GM12878 (cell line): ENCODE results near the gene PPP1CA. TPM values are rescaled to one million over a fixed set of nuclear protein-coding genes. Genes with fewer than 3 reads are reported as not detected.

Source experiments
- ATAC-seq: fragments of 200-7000 bp; cut with Tn5 transposase; 3 replicates; pipeline ENCODE4 v1.9.1; 2020; ENCODE audit warnings: mild to moderate bottlenecking, moderate library complexity
- BruUV-seq: library from RNA; stranded (reverse); fragments of 400-500 nt; replicated peaks from 2 replicates; lab custom pipeline; 2021; lab: Mats Ljungman, UMichigan
- CTCF ChIA-PET: fragments of 300-600 bp; sonication (Branson Sonifier 250); formaldehyde crosslinking; extraction: SDS; loops from one replicate; lab custom pipeline; 2021; ENCODE audit warnings: inconsistent platforms; lab: Yijun Ruan, JAX
- POLR2A ChIA-PET: fragments of 350-600 bp; formaldehyde crosslinking; extraction: SDS; loops from one replicate; lab custom pipeline; 2021; ENCODE audit warnings: inconsistent platforms; lab: Charles Lee
- RAD21 ChIA-PET: fragments of 300-600 bp; sonication (Branson Sonifier 250); formaldehyde crosslinking; loops from one replicate; lab custom pipeline; 2023; ENCODE audit warnings: antibody characterized with exemption; ENCODE audit not compliant: unreplicated experiment; lab: Charles Lee
- SMC1A ChIA-PET: fragments of 300-600 bp; sonication (Branson Sonifier 250); formaldehyde crosslinking; loops from one replicate; lab custom pipeline; 2023; ENCODE audit not compliant: unreplicated experiment, uncharacterized antibody; lab: Charles Lee
- DNase-seq: peaks from one replicate; pipeline ENCODE4 v3.0.0-alpha.2; 2011; ENCODE audit warnings: low read depth, low spot score
- FAIRE-seq: peaks from 3 replicates; lab custom pipeline; 2011; peaks lifted over from hg19 to GRCh38; lab: Jason Lieb, UNC
- H2AFZ ChIP-seq: 2 replicates; pipeline ENCODE4 v1.6.0; 2011; ENCODE audit warnings: low read depth, low read length, control low read depth; ENCODE audit not compliant: control insufficient read depth
- H3K27ac ChIP-seq: 2 replicates; pipeline ENCODE4 v1.5.1; 2011; ENCODE audit warnings: control low read depth; ENCODE audit not compliant: control insufficient read depth, insufficient read depth
- H3K27me3 ChIP-seq, 2 experiments: replicated peaks in 1 of 2; 2 replicates each; pipeline versions ENCODE4 v1.6.0 to v1.6.1; 2011; ENCODE audit warnings: low read length in 1 of 2; ENCODE audit not compliant: control insufficient read depth in 2 of 2, insufficient read depth in 2 of 2
- H3K36me3 ChIP-seq, 2 experiments: 2 replicates each; pipeline ENCODE4 v1.5.1; 2011; ENCODE audit warnings: low read length in 1 of 2; ENCODE audit not compliant: control insufficient read depth in 2 of 2, insufficient read depth in 2 of 2
- H3K4me1 ChIP-seq: 2 replicates; pipeline ENCODE4 v1.6.1; 2011; ENCODE audit warnings: mild to moderate bottlenecking, low read length, moderate library complexity, mixed read lengths; ENCODE audit not compliant: control insufficient read depth, insufficient read depth
- H3K4me2 ChIP-seq: 2 replicates; pipeline ENCODE4 v1.6.0; 2011; ENCODE audit warnings: control low read depth; ENCODE audit not compliant: control insufficient read depth, insufficient read depth
- H3K4me3 ChIP-seq: fragments of 200-600 bp; sonication (generic); 2 replicates; pipeline ENCODE4 v1.5.1; 2016
- H3K79me2 ChIP-seq: 2 replicates; pipeline ENCODE4 v1.6.0; 2011; ENCODE audit warnings: low read length; ENCODE audit not compliant: control insufficient read depth, insufficient read depth
- H3K9ac ChIP-seq: 2 replicates; pipeline ENCODE4 v1.8.0; 2011; ENCODE audit warnings: low read length, control low read depth, mixed read lengths; ENCODE audit not compliant: control insufficient read depth, insufficient read depth
- H3K9me3 ChIP-seq: replicated peaks from 3 replicates; pipeline ENCODE4 v1.5.1; 2011; ENCODE audit warnings: mild to moderate bottlenecking, low read length; ENCODE audit not compliant: control insufficient read depth, insufficient read depth
- H4K20me1 ChIP-seq: 2 replicates; pipeline ENCODE4 v1.6.0; 2011; ENCODE audit not compliant: control insufficient read depth, insufficient read depth
- ATF3 ChIP-seq: IDR thresholded peaks from 2 replicates; pipeline ENCODE4 v1.6.1; 2011; ENCODE audit warnings: low read depth, mild to moderate bottlenecking, low read length, moderate library complexity, borderline replicate concordance; ENCODE audit errors: extremely low read depth
- ATF7 ChIP-seq: fragments of 450-650 bp; IDR thresholded peaks from 2 replicates; pipeline ENCODE4 v1.6.1; 2016; ENCODE audit warnings: low read depth, mild to moderate bottlenecking
- BRCA1 ChIP-seq: IDR thresholded peaks from 2 replicates; pipeline ENCODE4 v1.6.1; 2011; ENCODE audit warnings: low read depth, low read length, improper control_type of control experiment
- CREB1 ChIP-seq: IDR thresholded peaks from 2 replicates; pipeline ENCODE4 v1.6.1; 2012; ENCODE audit warnings: low read depth, mild to moderate bottlenecking, inconsistent platforms
- DPF2 ChIP-seq: fragments of 450-650 bp; IDR thresholded peaks from 2 replicates; pipeline ENCODE4 v1.6.1; 2017; ENCODE audit warnings: mild to moderate bottlenecking
- HDAC2 ChIP-seq: fragments of 200-600 bp; sonication (generic); IDR thresholded peaks from 2 replicates; pipeline ENCODE4 v1.6.1; 2017
- HDGF ChIP-seq: fragments of 450-650 bp; IDR thresholded peaks from 2 replicates; pipeline ENCODE4 v1.6.1; 2016; ENCODE audit warnings: antibody characterized with exemption
- JUNB ChIP-seq: IDR thresholded peaks from 2 replicates; pipeline ENCODE4 v1.6.1; 2016; ENCODE audit warnings: antibody characterized with exemption, mild to moderate bottlenecking
- NFIC ChIP-seq: IDR thresholded peaks from 2 replicates; pipeline ENCODE4 v1.6.1; 2012; ENCODE audit warnings: low read depth, mild to moderate bottlenecking, inconsistent platforms, low read length, moderate library complexity
- NKRF ChIP-seq: fragments of 450-650 bp; conservative IDR thresholded peaks from 2 replicates; pipeline ENCODE4 v1.6.1; 2017; ENCODE audit warnings: mild to moderate bottlenecking, moderate library complexity
- POLR2AphosphoS2 ChIP-seq: IDR thresholded peaks from 2 replicates; pipeline ENCODE4 v1.6.1; 2011; ENCODE audit warnings: low read depth, mild to moderate bottlenecking, low read length, improper control_type of control experiment, moderate library complexity
- SRF ChIP-seq, 2 experiments: IDR thresholded peaks; 2 replicates each; pipeline ENCODE4 v1.6.1; 2011; ENCODE audit warnings: low read depth in 2 of 2, low read length in 2 of 2, mild to moderate bottlenecking in 1 of 2, moderate library complexity in 1 of 2
- SUZ12 ChIP-seq: fragments of 200-600 bp; sonication (generic); IDR thresholded peaks from one replicate; pipeline ENCODE4 v1.6.1; 2018; ENCODE audit warnings: antibody characterized with exemption, mild to moderate bottlenecking; ENCODE audit not compliant: unreplicated experiment
- WGBS: methylation state at CpG from one replicate; pipeline ENCODE4 v1.1.6; 2016; ENCODE audit warnings: low lambda C conversion rate; ENCODE audit not compliant: insufficient replicate concordance, insufficient coverage; ENCODE audit errors: missing lambda C conversion rate; 5-methylcytosine and 5-hydroxymethylcytosine counted together
- in situ Hi-C: fragments of 300-500 bp; cut with MboI; formaldehyde crosslinking; loops from 9 replicates; pipeline ENCODE4 v1.14.3; 2018; ENCODE audit warnings: mixed read lengths
- intact Hi-C: fragments of 100-400 bp; cut with micrococcal nuclease; formaldehyde crosslinking; loops from one replicate; pipeline ENCODE4 v1.14.2; 2022; ENCODE audit not compliant: unreplicated experiment
- polyA plus RNA-seq, 11 experiments: library from polyadenylated mRNA; depleted of rRNA in 4 of 11; unstranded in 6 of 11; stranded (reverse) in 5 of 11; fragments of >200 nt; fragmentation: Nextera tagmentation in 4 of 11; fragmentation: Illumina TruSeq in 1 of 11; extraction: Ambion mirVana in 4 of 11; extraction: Trizol in 1 of 11; gene quantifications; 1 replicate in 1 of 11; 2 replicates in 10 of 11; pipeline versions ENCODE4 v1.2.1 to v1.2.3, GENCODE V29; 2011 to 2016; ENCODE audit warnings: inconsistent platforms in 2 of 11, missing spikeins in 2 of 11, low read depth in 1 of 11
- total RNA-seq, 4 experiments: library from RNA; depleted of rRNA in 3 of 4; stranded (reverse); fragments of >200 nt in 3 of 4; fragmentation: Illumina TruSeq in 1 of 4; extraction: Trizol in 1 of 4; gene quantifications; 2 replicates each; pipeline versions ENCODE4 v1.2.1 to v1.2.3, GENCODE V29; 2013 to 2021

PPP1CA gene
- total and polyA plus RNA-seq, 10 of the 15 experiments (the other 5 are each of a cell fraction or from before 2014, with no cell fraction given), result 26.4 to 458 (median 240) TPM

DNA sequence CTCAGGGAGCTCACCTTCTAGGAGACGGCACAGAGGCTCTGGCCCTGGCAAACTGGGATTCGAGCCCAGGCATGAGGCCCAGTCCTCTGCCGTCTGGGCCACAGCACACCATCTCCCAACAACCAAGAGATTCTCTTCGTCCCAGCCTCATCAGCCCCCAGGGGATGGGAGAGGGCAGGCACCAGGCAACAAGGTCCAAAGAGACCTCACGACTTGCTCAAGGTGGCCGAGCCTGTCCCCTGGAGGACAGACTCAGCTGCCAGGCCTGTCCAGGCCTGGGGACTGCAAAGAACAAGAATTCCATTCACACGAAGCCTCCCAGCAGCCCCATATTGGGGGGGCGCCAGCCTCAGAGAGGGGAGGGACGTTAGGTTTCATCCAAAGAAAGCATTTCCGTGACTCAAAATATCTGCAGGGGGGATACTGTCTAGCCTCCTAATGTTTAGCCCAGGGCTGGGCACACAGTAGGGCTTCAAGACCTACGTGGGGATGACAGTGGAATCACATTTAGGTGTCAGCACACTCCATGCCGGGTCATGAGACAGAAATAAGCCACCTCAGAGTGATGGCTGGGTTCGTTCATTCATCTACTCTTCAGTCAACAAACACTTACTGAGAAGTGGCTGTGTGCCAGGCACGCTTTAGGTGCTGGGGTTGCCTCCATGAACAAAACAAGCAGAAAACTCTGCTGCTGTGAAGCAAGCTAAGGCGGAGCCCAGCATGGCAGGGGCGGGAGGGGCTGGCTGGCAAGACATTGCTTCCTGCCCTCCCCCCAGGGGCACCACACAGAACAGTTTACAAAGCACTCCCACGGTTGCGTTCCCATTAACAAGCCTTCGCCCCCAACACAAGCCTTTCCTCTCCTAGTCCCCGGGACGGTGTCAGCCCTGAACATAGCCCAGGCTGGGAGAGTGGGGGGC is 15.0 kb upstream of the PPP1CA start (continued):
- no peak for TF ChIP-seq NFIC
- TF ChIP-seq HDAC2, result no peak
- no peak for TF ChIP-seq ATF3
- TF ChIP-seq NKRF, result no peak
- no peak for TF ChIP-seq CREB1

DNA sequence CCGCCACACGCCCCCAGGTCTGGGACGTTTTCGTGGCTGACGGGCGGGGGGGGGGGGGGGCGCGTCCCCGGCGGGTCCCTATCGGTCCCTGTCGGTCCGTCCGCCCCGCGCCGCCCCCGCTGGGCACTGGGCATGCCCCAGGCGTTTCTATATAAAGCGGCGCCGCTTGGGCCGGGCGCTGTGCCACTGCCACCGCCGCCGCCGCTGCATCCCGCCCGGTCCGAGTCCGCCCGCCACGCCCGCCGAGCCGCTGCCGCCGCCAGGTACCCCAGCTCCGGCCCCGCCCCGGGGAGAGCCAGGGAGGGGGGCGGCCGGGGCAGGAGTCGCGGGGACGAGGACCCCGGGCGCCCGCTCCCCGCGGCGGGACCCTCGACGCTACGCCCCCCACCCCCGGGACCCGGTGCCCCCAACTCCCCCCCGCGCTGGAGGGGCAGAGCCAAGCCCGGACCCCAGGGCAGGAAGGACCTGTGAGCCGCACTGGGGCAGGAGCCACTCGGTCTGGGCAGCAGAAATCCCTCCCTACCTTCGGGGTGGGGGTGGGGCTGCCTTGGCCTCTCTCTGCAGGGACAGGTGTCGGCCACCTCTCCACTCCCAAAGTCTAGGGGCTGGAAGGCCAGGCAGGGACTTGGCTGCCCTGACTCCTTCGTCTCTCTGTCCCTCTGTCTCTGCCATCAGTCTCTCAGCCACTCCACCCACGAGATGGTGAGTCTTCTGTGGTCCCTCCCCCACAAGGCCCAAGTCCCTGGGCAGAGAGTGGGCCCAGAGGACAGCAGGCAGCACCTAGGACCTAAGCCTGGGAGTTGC is 14.0 kb upstream of the PPP1CA start, which contains the start of gene CARNS1:
Gene CARNS1 (plus strand): TSS at position 178 of the 804 bp plus-strand sequence. CDS start 522 bp downstream, at position 700.
- CTCF ChIA-PET, result no interaction called here
- H3K4me3 ChIP-seq, result no peak within 1 kb of the TSS
- FAIRE-seq, result no peak
- no peaks in the 10 kb centered on the region for H3K79me2 ChIP-seq
- no peak within 1 kb of the TSS for H3K27ac ChIP-seq
- H3K27me3 ChIP-seq, result peaks cover 0 to 5% of the 10 kb centered on the region in 2 experiments; a peak in 3 of 4 replicates
- no peak within 1 kb of the TSS for H3K4me2 ChIP-seq
- RAD21 ChIA-PET, result no interaction called here
- no peaks in the 10 kb centered on the region for H3K36me3 ChIP-seq
- SMC1A ChIA-PET, result no interaction called here
- no peak for DNase-seq
- ATAC-seq, result no peak
- intact Hi-C loops, result no loop called here
- BruUV-seq, result no TSS peak
- 12% methylated on average over 32 of the region's 67 CpGs for WGBS
- TF ChIP-seq DPF2 (no peak), ATF7 (no peak), POLR2AphosphoS2 (no peak), SUZ12 (peak; percentile 75), SRF (IDR thresholded peaks at IDR 0.05; ENCODE audit: low read depth in 2 of 2, low read length in 2 of 2) (0 out of 4 replicates have a peak, but pooled peaks of 1 of the 2 experiments have one; percentile 2), HDGF (no peak), BRCA1 (no peak), JUNB (no peak)
- TF ChIP-seq, all 136 proteins: peak for 2
- H3K4me1 ChIP-seq, result peaks cover 10% of the 10 kb centered on the region
- in situ Hi-C loops, result no loop called here
- H3K9ac ChIP-seq, result no peak within 1 kb of the TSS
- POLR2A ChIA-PET, result no interaction called here
- no peaks in the 10 kb centered on the region for H4K20me1 ChIP-seq
- no peaks in the 10 kb centered on the region for H3K9me3 ChIP-seq
- no peak within 1 kb of the TSS for H2AFZ ChIP-seq
